PC-9 (cell line): Measurements from ENCODE around the gene MID1IP1.

Source experiments
- EZH2 ChIP-seq: fragments of 200-600 bp; sonication (generic); IDR thresholded peaks from 2 replicates; pipeline ENCODE4 v1.8.0; 2017; ENCODE audit warnings: antibody characterized with exemption, low read depth
- TF ChIP-seq, protein P1 (sequence below): fragments of 200-600 bp; sonication (generic); conservative IDR thresholded peaks from 2 replicates; pipeline ENCODE4 v1.6.1; 2017; ENCODE audit warnings: mixed run types, antibody characterized with exemption, mild to moderate bottlenecking, moderate library complexity

GRCh38 chrX:38800981-38801845 lies at the start of gene MID1IP1:
- TF ChIP-seq, protein P1, sequence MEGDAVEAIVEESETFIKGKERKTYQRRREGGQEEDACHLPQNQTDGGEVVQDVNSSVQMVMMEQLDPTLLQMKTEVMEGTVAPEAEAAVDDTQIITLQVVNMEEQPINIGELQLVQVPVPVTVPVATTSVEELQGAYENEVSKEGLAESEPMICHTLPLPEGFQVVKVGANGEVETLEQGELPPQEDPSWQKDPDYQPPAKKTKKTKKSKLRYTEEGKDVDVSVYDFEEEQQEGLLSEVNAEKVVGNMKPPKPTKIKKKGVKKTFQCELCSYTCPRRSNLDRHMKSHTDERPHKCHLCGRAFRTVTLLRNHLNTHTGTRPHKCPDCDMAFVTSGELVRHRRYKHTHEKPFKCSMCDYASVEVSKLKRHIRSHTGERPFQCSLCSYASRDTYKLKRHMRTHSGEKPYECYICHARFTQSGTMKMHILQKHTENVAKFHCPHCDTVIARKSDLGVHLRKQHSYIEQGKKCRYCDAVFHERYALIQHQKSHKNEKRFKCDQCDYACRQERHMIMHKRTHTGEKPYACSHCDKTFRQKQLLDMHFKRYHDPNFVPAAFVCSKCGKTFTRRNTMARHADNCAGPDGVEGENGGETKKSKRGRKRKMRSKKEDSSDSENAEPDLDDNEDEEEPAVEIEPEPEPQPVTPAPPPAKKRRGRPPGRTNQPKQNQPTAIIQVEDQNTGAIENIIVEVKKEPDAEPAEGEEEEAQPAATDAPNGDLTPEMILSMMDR: no peak
- no peak for TF ChIP-seq EZH2
